AG04450 (cell line): ENCODE data around the gene DPM1. TPM values are rescaled to one million over a fixed set of nuclear protein-coding genes. Genes with fewer than 3 reads are reported as not detected.
A peak's percentile ranks its signal among the peaks of the same experiment; 100 is the strongest.

Experiments used
- CTCF ChIA-PET: fragments of 300-600, 350-600 bp; formaldehyde crosslinking; extraction: SDS; loops from one replicate; lab custom pipeline; 2022; ENCODE audit warnings: antibody characterized with exemption, inconsistent platforms; lab: Charles Lee
- POLR2A ChIA-PET: fragments of 350-600 bp; formaldehyde crosslinking; extraction: SDS; loops from one replicate; lab custom pipeline; 2021; ENCODE audit warnings: antibody characterized with exemption, inconsistent platforms; lab: Yijun Ruan, JAX
- DNase-seq: peaks from one replicate; pipeline ENCODE4 v3.0.0-alpha.2; 2011; ENCODE audit warnings: low read depth, low spot score
- H3K27ac ChIP-seq: one replicate; pipeline ENCODE4 v1.5.1; 2012; ENCODE audit warnings: low read depth, low read length, control low read depth
- H3K27me3 ChIP-seq: one replicate; pipeline ENCODE4 v1.6.0; 2012; ENCODE audit warnings: low read length; ENCODE audit not compliant: control insufficient read depth, insufficient read depth
- H3K4me3 ChIP-seq: 2 replicates; pipeline ENCODE4 v1.5.1; 2011; ENCODE audit warnings: mild to moderate bottlenecking, low read depth, low read length, control low read depth
- H3K9me3 ChIP-seq: 2 replicates; pipeline ENCODE4 v1.5.1; 2012; ENCODE audit warnings: low read length; ENCODE audit not compliant: control insufficient read depth, insufficient read depth
- CTCF ChIP-seq: IDR thresholded peaks from 2 replicates; pipeline ENCODE4 v1.5.1; 2011; ENCODE audit warnings: low read depth, low read length, control low read depth, inconsistent platforms
- polyA plus RNA-seq: library from polyadenylated mRNA; depleted of rRNA; stranded (reverse); fragments of >200 nt; gene quantifications from 2 replicates; pipeline ENCODE4 v1.2.3, GENCODE V29; 2011

Gene DPM1
- polyA plus RNA-seq, 1 experiment: 67.5 TPM

GRCh38 chr20:50953196-50953595 lies 5.1 kb downstream of the DPM1 start:
- no peak for DNase-seq
- H3K27me3 ChIP-seq: no peaks in the 10 kb centered on the region
- ChIA-PET POLR2A (no interaction called here), CTCF (no interaction called here)
- H3K4me3 ChIP-seq: no peak overlapping the region
- no peaks in the 10 kb centered on the region for H3K9me3 ChIP-seq
- H3K27ac ChIP-seq: no peak overlapping the region
- TF ChIP-seq CTCF: no peak

DNA sequence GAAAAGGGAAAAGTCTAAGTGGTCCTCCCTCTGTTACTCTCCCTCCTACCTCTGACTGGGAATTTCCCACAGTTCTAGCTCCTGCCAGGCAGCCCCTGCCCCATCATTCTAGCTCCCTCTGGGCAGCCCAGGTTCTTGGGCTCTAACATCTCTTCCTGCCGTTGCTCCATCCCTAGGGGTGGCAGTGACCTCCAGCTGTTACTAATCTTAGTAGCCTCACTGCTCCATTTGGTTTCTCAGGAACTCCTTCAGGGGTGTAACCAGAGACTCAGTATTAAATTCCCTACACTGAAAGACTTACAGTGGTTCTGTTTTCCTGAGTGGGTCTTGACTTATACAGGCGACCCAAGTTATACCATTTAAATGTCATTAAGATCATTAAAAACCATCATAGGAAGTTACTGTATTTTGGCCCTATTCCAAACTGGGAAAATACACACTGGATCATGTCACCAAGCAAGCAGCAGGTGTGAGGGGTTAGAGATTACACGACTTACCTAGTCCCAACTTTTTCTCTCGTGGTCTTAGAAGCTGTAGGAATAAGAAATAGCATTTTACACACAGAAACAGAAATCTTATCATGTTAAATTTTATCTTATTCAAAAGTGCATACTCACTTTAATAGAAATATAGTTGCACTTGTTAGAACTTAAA lies 10.1 kb downstream of the DPM1 start:
- CTCF ChIA-PET: interaction anchor here (1.8 kb wide), 1 partner anchor 154 kb away, joined by 4 read pairs; the partner anchor contains the start of gene BCAS4
- POLR2A ChIA-PET: no interaction called here
- TF ChIP-seq CTCF: no peak

GRCh38 chr20:50943069-50943468 lies 15.3 kb downstream of the DPM1 start:
- Histone ChIP-seq H3K27ac (no peak overlapping the region), H3K9me3 (no peaks in the 10 kb centered on the region), H3K27me3 (no peaks in the 10 kb centered on the region), H3K4me3 (no peak overlapping the region)
- no peak for TF ChIP-seq CTCF
- no peak for DNase-seq
- ChIA-PET CTCF (interaction anchor here (0.5 to 1.2 kb wide), 3 partner anchors 12 to 149 kb away, joined by 3 to 4 read pairs (median 3); partner anchors contain the start of gene BCAS4), POLR2A (no interaction called here)

More for the DNA sequence above, 10.1 kb downstream of the DPM1 start:
- H3K27ac ChIP-seq: no peak overlapping the region
- no peak overlapping the region for H3K4me3 ChIP-seq
- H3K27me3 ChIP-seq: no peaks in the 10 kb centered on the region
- no peak for DNase-seq
- no peaks in the 10 kb centered on the region for H3K9me3 ChIP-seq

- H3K27ac ChIP-seq: peak overlapping the region; percentile 66
- POLR2A ChIA-PET: interaction anchor here (1.0 kb wide), 1 partner anchor 8 kb away, joined by 3 read pairs; no protein-coding TSS in a partner anchor
- TF ChIP-seq CTCF: no peak
- no peak overlapping the region for H3K4me3 ChIP-seq
- CTCF ChIA-PET: interaction anchor here (1.2 to 11.5 kb wide), 2 partner anchors 21 to 142 kb away, joined by 3 to 201 read pairs; partner anchors contain the start of gene BCAS4
- H3K9me3 ChIP-seq: no peaks in the 10 kb centered on the region
- no peaks in the 10 kb centered on the region for H3K27me3 ChIP-seq
- DNase-seq: no peak
These were observed 24.7 kb downstream of the DPM1 start for GRCh38 chr20:50933589-50933988.

- no peak for DNase-seq
- Histone ChIP-seq H3K27me3 (no peaks in the 10 kb centered on the region), H3K9me3 (no peaks in the 10 kb centered on the region), H3K27ac (no peak overlapping the region), H3K4me3 (no peak overlapping the region)
- no peak for TF ChIP-seq CTCF
- POLR2A ChIA-PET: interaction anchor here (1.0 kb wide), 1 partner anchor 9 kb away, joined by 3 read pairs; no protein-coding TSS in a partner anchor
- CTCF ChIA-PET: interaction anchor here (1.8 to 11.5 kb wide), 2 partner anchors 26 to 141 kb away, joined by 5 to 201 read pairs; partner anchors contain the start of genes BCAS4, DPM1 and MOCS3
These were observed 25.5 kb downstream of the DPM1 start for GRCh38 chr20:50932691-50933280.
